Effector memory CD8-positive, alpha-beta T cell (primary cell): ENCODE data around the gene SNAPC2.

Experiments used
- ATAC-seq: fragments of 150-1000 bp; cut with Tn5 transposase; replicated peaks from 2 replicates; pipeline ENCODE4 v1.10.0; 2021; ENCODE audit warnings: mild to moderate bottlenecking, moderate library complexity
- DNase-seq, 3 experiments: peaks; one replicate each; pipeline ENCODE4 v3.0.0; 2021
- H3K27ac Mint-ChIP-seq, 2 donors: one replicate each; pipeline ENCODE4 v1.8.0; 2022; ENCODE audit warnings: mild to moderate bottlenecking in 2 of 2, mixed read lengths in 2 of 2, moderate library complexity in 2 of 2
- H3K27me3 Mint-ChIP-seq, 2 donors: one replicate each; pipeline ENCODE4 v1.8.0; 2022; ENCODE audit warnings: mixed read lengths in 2 of 2
- H3K36me3 Mint-ChIP-seq: one replicate; pipeline ENCODE4 v1.8.0; 2022; ENCODE audit warnings: mild to moderate bottlenecking, moderate library complexity, mixed read lengths; ENCODE audit not compliant: insufficient read depth
- H3K4me1 Mint-ChIP-seq, 2 donors: one replicate each; pipeline ENCODE4 v1.8.0; 2022; ENCODE audit warnings: low read depth in 2 of 2, mixed read lengths in 2 of 2
- H3K4me3 Mint-ChIP-seq, 2 donors: one replicate each; pipeline ENCODE4 v1.8.0; 2022; ENCODE audit warnings: mild to moderate bottlenecking in 2 of 2, mixed read lengths in 2 of 2, moderate library complexity in 2 of 2
- H3K9me3 Mint-ChIP-seq, 2 donors: one replicate each; pipeline ENCODE4 v1.8.0; 2022; ENCODE audit warnings: mixed read lengths in 2 of 2

The SNAPC2 gene

GRCh38 chr19:7933411-7933810, 13.3 kb downstream of the SNAPC2 start:
- DNase-seq (no peak), ATAC-seq (no peak)
- peaks cover 7 to 12% of the 10 kb centered on the region in 2 donors for H3K4me1 Mint-ChIP-seq
- H3K27ac Mint-ChIP-seq, result no peak overlapping the region
- no peak overlapping the region for H3K4me3 Mint-ChIP-seq
- no peaks in the 10 kb centered on the region for H3K27me3 Mint-ChIP-seq
- peaks cover 66% of the 10 kb centered on the region for H3K36me3 Mint-ChIP-seq
- H3K9me3 Mint-ChIP-seq, result no peaks in the 10 kb centered on the region

DNA sequence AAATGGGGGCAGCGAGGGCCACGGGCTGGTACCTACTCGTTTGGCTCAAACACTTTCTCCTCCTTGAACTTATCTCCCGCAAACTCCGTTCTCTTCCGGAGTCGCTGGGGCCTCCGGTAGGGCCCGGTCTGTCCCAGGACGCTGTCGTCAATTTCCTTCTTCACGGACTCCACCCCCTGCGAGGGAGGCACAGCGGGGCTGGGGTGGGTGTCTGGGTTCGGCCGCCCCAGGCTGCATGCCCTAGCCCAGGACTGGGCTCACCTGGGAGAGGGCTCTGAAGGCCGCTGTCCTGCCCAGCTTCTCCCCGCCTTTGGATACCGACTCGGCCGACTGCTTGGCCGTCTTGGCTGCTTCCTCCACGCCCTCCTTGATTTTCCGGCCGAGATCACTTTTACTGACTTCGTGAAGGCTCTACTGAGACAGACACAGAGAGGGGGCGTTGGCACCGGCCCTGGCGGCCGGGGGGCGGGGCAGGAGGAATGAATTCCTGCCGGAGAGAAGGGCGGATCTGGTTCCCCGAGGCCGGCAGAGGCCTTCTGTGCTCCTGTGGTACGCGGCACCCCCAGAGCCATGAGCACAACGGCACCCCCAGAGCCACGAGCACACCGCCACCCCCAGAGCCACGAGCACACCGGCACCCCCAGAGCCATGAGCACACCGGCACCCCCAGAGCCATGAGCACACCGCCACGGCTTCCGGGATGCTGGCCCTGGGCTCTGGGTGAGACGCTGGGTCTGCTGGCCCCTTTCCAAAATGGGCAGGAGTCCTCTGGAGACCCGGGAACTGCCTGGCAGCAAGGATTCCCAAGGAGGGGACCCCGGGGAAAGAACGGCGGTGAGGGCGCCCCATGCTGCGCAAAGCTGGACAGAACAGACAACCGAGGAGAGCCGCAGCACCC, 13.9 kb downstream of the SNAPC2 start:
- H3K36me3 Mint-ChIP-seq, result peaks cover 65% of the 10 kb centered on the region

DNA sequence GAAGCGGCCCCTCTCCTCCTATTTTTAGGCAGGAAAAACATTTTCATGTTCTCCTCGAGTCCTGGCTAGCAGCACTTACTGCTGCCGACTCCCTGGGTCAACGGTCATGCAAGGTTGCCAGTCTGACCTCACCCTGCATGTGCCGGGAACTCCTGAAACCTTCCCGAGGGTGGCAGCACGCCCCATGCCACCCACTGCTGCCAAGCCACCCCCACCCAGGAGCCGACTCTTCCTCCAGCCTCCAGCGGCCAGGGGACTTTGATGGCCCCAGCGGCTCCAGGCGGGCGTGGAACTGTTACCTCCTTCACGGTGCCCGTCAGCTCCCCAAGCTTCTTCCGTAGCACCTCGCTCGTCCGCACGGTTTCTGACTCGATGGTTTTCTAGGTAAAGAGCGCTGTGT, 14.6 kb downstream of the SNAPC2 start:
- peaks cover 65% of the 10 kb centered on the region for H3K36me3 Mint-ChIP-seq
- peaks cover 0 to 4% of the 10 kb centered on the region in 2 donors for H3K4me1 Mint-ChIP-seq
- no peaks in the 10 kb centered on the region for H3K9me3 Mint-ChIP-seq
- H3K4me3 Mint-ChIP-seq, result no peak overlapping the region
- ATAC-seq, result no peak
- peak overlapping the region in 1 of 2 donors; percentile 31 for H3K27ac Mint-ChIP-seq
- H3K27me3 Mint-ChIP-seq, result no peaks in the 10 kb centered on the region
- no peak for DNase-seq

More for the DNA sequence above, 13.9 kb downstream of the SNAPC2 start:
- Mint-ChIP-seq H3K4me1 (peaks cover 7 to 11% of the 10 kb centered on the region in 2 donors), H3K27ac (no peak overlapping the region), H3K9me3 (no peaks in the 10 kb centered on the region), H3K27me3 (no peaks in the 10 kb centered on the region), H3K4me3 (no peak overlapping the region)
- ATAC-seq, result no peak
- no peak for DNase-seq

GRCh38 chr19:7940841-7941240, 20.7 kb downstream of the SNAPC2 start:
- no peak overlapping the region for H3K27ac Mint-ChIP-seq
- no peaks in the 10 kb centered on the region for H3K27me3 Mint-ChIP-seq
- DNase-seq, result no peak
- ATAC-seq, result no peak
- H3K4me1 Mint-ChIP-seq, result peaks cover 22 to 24% of the 10 kb centered on the region in 2 donors
- no peak overlapping the region for H3K4me3 Mint-ChIP-seq
- no peaks in the 10 kb centered on the region for H3K9me3 Mint-ChIP-seq
- H3K36me3 Mint-ChIP-seq, result peaks cover 61% of the 10 kb centered on the region

DNA sequence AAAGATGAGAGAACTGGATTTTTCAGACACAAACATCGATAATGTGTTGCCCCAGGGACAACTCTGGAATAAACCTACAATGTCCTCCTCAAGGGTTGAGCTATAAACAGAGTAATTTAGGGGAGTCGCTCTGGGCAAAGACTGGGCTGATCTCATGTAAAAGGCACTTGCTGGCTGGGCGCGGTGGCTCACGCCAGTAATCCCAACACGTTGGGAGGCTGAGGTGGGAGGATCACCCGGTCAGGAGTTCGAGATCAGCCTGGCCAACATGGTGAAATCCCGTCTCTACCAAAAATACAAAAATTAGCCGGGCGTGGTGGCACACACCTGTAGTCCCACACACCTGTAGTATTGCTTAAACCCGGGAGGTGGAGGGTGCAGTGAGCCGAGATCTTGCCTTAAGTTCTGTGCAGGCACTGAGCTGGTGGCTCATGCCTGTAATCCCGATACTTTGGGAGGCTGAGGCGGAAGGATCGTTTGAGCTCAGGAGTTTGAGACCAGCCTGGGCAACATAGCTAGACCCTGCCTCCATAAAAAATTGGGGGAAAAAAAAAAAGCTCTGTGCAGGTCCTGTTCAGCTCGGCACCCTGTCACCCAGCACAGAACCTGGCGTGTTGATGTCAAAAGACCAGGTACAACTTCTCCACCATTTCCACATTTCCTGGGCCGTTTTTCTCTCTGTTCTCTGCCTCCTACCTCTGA, 21.9 kb downstream of the SNAPC2 start:
- Mint-ChIP-seq H3K27ac (no peak overlapping the region), H3K4me3 (peak overlapping the region; percentile 92 to 94), H3K4me1 (peaks cover 22 to 24% of the 10 kb centered on the region in 2 donors), H3K27me3 (no peaks in the 10 kb centered on the region), H3K9me3 (no peaks in the 10 kb centered on the region), H3K36me3 (peaks cover 49% of the 10 kb centered on the region)
- DNase-seq, result no peak
- ATAC-seq, result no peak

- H3K4me1 Mint-ChIP-seq, result peaks cover 22 to 24% of the 10 kb centered on the region in 2 donors
- no peaks in the 10 kb centered on the region for H3K9me3 Mint-ChIP-seq
- ATAC-seq, result no peak
- H3K27ac Mint-ChIP-seq, result peak overlapping the region; percentile 95 to 98
- DNase-seq, result no peak
- H3K36me3 Mint-ChIP-seq, result peaks cover 40% of the 10 kb centered on the region
- H3K4me3 Mint-ChIP-seq, result peak overlapping the region; percentile 92 to 94
- H3K27me3 Mint-ChIP-seq, result no peaks in the 10 kb centered on the region
Measured at GRCh38 chr19:7942981-7943443, 22.9 kb downstream of the SNAPC2 start.

DNA sequence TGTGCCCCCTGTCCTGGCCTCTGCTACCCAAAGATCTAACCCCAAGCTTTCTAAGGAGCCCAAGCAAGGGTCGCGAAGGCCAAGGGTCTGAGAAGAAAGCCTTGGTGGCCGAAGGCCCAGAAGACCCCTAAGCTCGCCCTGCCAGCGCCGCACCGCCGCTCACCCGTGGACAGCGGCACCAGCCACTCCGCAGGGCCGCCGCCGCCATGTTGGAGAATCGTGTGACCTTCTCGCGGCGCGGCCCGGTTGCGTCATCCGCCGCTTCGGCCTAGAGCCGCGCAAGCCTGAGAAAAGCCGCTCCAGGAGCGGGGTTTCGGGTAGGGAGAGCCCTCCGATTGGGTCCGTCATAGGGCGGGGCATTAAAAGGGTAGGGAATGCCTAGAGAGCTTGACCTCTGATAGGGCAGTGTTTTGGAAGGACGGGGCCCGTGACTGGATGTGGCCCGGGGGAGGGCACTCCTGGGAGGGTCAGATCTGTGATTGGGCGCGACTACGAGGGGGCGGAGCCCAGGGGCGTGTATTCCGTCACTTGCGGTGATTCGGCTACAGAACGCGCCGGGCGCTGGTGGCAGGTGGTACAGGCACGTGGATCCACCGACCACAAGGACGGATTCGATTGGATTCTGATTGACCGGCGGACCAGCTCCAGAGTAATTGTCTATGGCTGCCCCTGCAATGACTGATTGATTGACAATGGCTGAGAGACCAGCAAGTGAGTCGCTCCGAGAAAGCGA, 23.5 kb downstream of the SNAPC2 start, which contains the start of gene TIMM44:
Gene TIMM44 (minus strand): TSS at position 223 of the 733 bp plus-strand sequence. CDS start 15 bp downstream, at position 208.
- DNase-seq, result peak; percentile 97 to 98 (median 97)
- Mint-ChIP-seq H3K4me1 (peaks cover 22 to 24% of the 10 kb centered on the region in 2 donors), H3K36me3 (peaks cover 39% of the 10 kb centered on the region), H3K27me3 (no peaks in the 10 kb centered on the region), H3K9me3 (no peaks in the 10 kb centered on the region), H3K27ac (peak within 1 kb of the TSS; percentile 95 to 98), H3K4me3 (peak within 1 kb of the TSS; percentile 92 to 94)
- peak; percentile 91 for ATAC-seq

DNA sequence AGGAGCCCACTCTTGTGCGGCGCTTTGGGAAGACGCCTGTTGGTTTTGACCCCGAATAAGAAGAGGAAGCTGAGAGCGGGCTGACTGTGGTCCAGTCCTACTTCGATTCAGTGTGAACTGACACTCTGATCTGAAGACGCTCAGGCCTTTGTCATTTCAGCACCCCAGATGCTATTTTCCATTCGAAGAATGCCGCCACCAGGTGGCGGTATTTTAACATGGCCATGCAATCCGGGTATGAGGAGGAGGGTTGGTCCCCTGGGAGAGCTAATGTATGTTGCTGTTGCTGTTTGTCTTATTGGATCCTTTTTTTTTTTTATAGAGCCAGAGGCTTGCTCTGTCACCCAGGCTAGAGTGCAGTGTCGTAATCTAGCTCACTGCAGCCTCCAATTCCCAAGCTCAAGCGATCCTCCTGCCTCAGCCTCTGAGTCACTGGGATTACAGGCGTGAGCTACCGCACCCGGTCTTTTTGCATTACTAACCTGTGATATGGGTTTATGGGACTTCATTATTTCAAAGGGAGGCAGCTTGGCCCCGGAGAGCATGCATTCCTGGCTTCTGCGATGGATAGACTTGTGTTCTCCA, 24.1 kb downstream of the SNAPC2 start:
- Mint-ChIP-seq H3K36me3 (peaks cover 36% of the 10 kb centered on the region), H3K27me3 (no peaks in the 10 kb centered on the region)
- ATAC-seq, result peak; percentile 41

GRCh38 chr19:7947939-7948338, 27.8 kb downstream of the SNAPC2 start:
- Mint-ChIP-seq H3K27ac (no peak overlapping the region), H3K9me3 (no peaks in the 10 kb centered on the region), H3K27me3 (no peaks in the 10 kb centered on the region), H3K4me3 (no peak overlapping the region), H3K4me1 (peaks cover 12% of the 10 kb centered on the region in 2 donors), H3K36me3 (peaks cover 13% of the 10 kb centered on the region)
- ATAC-seq, result no peak
- no peak for DNase-seq

More for the DNA sequence above, 24.1 kb downstream of the SNAPC2 start:
- peaks cover 21 to 22% of the 10 kb centered on the region in 2 donors for H3K4me1 Mint-ChIP-seq
- H3K9me3 Mint-ChIP-seq, result no peaks in the 10 kb centered on the region
- peak overlapping the region; percentile 92 to 94 for H3K4me3 Mint-ChIP-seq
- peak; percentile 81 to 84 (median 83) for DNase-seq
- H3K27ac Mint-ChIP-seq, result peak overlapping the region; percentile 95 to 98

DNA sequence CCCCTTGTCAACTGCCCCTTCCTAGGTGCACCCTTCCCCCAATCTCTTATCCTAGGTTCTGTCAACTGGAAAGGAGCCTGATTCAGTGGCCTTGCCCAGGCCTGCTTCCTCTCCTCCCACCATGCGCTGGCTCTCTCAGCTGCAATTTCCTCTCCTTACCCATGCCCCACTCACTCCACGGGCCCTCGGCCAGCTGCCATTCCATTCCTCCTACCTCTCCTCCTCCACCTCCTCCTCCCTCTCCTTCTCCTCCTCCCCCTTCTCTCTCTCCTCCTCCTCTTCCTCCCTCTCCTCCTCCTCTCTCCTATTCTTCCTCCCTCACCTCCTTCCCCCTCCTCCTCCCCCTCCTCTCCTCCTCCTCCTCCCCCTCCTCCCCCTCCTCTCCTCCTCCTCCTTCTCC, 32.9 kb downstream of the SNAPC2 start:
- no peak for ATAC-seq
- H3K9me3 Mint-ChIP-seq, result no peaks in the 10 kb centered on the region
- H3K4me3 Mint-ChIP-seq, result no peak overlapping the region
- no peaks in the 10 kb centered on the region for H3K27me3 Mint-ChIP-seq
- peaks cover 0 to 3% of the 10 kb centered on the region in 2 donors for H3K4me1 Mint-ChIP-seq
- no peak for DNase-seq
- peaks cover 2% of the 10 kb centered on the region for H3K36me3 Mint-ChIP-seq
- no peak overlapping the region for H3K27ac Mint-ChIP-seq

GRCh38 chr19:7953576-7953975, 33.4 kb downstream of the SNAPC2 start:
- Mint-ChIP-seq H3K27me3 (no peaks in the 10 kb centered on the region), H3K9me3 (no peaks in the 10 kb centered on the region), H3K4me1 (peaks cover 0 to 3% of the 10 kb centered on the region in 2 donors), H3K27ac (no peak overlapping the region), H3K36me3 (peaks cover 3% of the 10 kb centered on the region), H3K4me3 (no peak overlapping the region)
- no peak for ATAC-seq
- DNase-seq, result no peak

- DNase-seq (no peak), ATAC-seq (no peak)
- H3K4me1 Mint-ChIP-seq, result peaks cover 0 to 3% of the 10 kb centered on the region in 2 donors
- H3K27ac Mint-ChIP-seq, result no peak overlapping the region
- H3K36me3 Mint-ChIP-seq, result peaks cover 3% of the 10 kb centered on the region
- no peaks in the 10 kb centered on the region for H3K27me3 Mint-ChIP-seq
- no peaks in the 10 kb centered on the region for H3K9me3 Mint-ChIP-seq
- H3K4me3 Mint-ChIP-seq, result no peak overlapping the region
Measured at GRCh38 chr19:7955696-7956095, 35.6 kb downstream of the SNAPC2 start.

DNA sequence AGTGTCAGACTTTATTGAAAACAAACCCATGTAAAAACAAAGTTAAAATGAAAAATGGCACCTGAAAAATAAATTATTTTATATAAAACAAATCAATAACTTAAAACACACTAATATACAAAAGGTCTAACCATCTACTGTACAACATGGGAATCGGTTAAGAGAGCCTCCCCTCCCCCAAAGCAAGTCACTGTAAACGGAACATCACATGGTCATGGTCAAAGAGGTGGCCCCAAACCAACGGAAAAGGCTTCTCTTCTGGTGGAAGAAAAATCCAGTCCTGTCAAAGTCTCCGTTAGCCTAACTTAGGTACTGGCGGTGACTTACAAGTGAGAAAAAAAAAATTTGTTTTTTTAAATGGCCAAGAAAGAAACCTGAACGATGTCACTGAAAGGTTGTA, 39.1 kb downstream of the SNAPC2 start:
- Mint-ChIP-seq H3K9me3 (no peaks in the 10 kb centered on the region), H3K27me3 (no peaks in the 10 kb centered on the region), H3K4me1 (peaks cover 0 to 3% of the 10 kb centered on the region in 2 donors), H3K4me3 (no peak overlapping the region), H3K36me3 (peaks cover 25% of the 10 kb centered on the region), H3K27ac (no peak overlapping the region)
- ATAC-seq (no peak), DNase-seq (no peak)
